ENCODE data around the gene XIRP2. TPM values are rescaled to one million over a fixed set of nuclear protein-coding genes. Genes with fewer than 3 reads are reported as not detected.

The XIRP2 gene
- total RNA-seq, 4 donors from 2014 or later: 266 to 3,644 (median 977) TPM

GRCh38 chr2:167187978-167188967 lies 300.0 kb downstream of the XIRP2 start:
- Histone ChIP-seq H3K4me3 (peak overlapping the region; percentile 34 to 57 (median 43)), H3K9me3 (no peaks in the 10 kb centered on the region), H3K36me3 (no peaks in the 10 kb centered on the region), H3K27me3 (no peaks in the 10 kb centered on the region), H3K4me1 (peaks cover 31 to 33% of the 10 kb centered on the region in 2 donors), H3K27ac (peak overlapping the region; percentile 81 to 88 (median 86))
- intact Hi-C loops (cut with DNase I; ENCODE audit: low total_unique reads) (loop anchor here (1.0 to 5.0 kb wide), 2 partner anchors 46 to 559 kb away; no protein-coding TSS in a partner anchor), in situ Hi-C loops (cut with MboI; ENCODE audit: low sequenced_read_pairs in 4 of 4) (loop anchor here in 1 of 4 donors (5.0 kb wide), 1 partner anchor 46 kb away; no protein-coding TSS in a partner anchor)
- no peak for DNase-seq
- peak; percentile 51 to 57 for ATAC-seq
- TF ChIP-seq CTCF (IDR thresholded peaks at IDR 0.05 in 4 of 5, conservative IDR thresholded peaks at IDR 0.05 in 1 of 5): no peak
- peak in 1 of 2 donors; percentile 8 for TF ChIP-seq POLR2A (IDR thresholded peaks at IDR 0.05)

DNA sequence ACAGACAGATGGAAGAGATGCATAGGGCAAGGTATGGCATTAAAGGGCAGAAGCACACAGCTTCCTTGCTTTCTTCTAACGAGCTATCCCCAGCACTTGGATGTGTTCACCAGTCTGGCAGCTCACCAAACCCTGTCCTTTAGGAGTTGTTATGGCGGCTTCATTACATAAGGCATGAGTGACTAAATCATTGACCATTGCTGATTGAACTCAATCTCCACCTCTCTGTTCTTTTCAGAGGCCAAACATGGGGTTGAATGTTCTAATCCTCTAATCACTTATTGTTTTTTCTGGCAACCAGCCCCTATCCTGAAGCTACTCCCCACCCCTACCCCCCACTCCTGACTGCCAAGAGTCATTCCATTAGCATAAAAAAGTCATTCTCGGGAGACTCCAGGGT lies 301.8 kb downstream of the XIRP2 start:
- intact Hi-C loops (cut with DNase I; ENCODE audit: low total_unique reads) (no loop called here), in situ Hi-C loops (cut with MboI; ENCODE audit: low sequenced_read_pairs in 4 of 4) (no loop called here)
- no peak for TF ChIP-seq CTCF (IDR thresholded peaks at IDR 0.05 in 4 of 5, conservative IDR thresholded peaks at IDR 0.05 in 1 of 5)
- no peak for TF ChIP-seq POLR2A (IDR thresholded peaks at IDR 0.05)
- H3K27me3 ChIP-seq: no peaks in the 10 kb centered on the region
- DNase-seq (peak; percentile 57 to 66), ATAC-seq (peak; percentile 44 to 53)
- H3K4me3 ChIP-seq: peak overlapping the region; percentile 34 to 57 (median 43)
- H3K4me1 ChIP-seq: peaks cover 43 to 46% of the 10 kb centered on the region in 2 donors
- H3K27ac ChIP-seq: peak overlapping the region; percentile 81 to 88 (median 86)
- no peaks in the 10 kb centered on the region for H3K36me3 ChIP-seq
- no peaks in the 10 kb centered on the region for H3K9me3 ChIP-seq

DNA sequence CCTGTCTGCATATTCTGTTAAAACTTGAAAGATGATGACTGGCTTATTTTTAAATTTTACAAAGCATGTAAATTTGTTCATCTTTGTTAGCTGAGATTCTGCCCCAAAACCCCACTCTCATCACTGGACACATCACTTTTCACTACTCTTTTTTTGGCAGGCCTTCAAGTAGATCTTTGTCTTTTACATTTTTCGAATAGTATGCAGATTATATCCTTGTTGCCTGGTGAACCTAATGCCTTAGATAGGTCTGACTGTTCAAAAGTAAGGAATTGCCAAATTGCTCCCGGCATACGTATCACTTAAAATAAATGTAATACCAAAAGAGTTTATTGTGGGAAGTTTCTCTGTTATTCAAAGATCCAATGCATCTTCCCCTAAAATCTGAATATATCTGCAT lies 303.3 kb downstream of the XIRP2 start:
- DNase-seq (no peak), ATAC-seq (no peak)
- Histone ChIP-seq H3K4me3 (peak overlapping the region; percentile 19 to 57 (median 34)), H3K4me1 (peaks cover 52 to 59% of the 10 kb centered on the region in 2 donors), H3K27ac (peak overlapping the region; percentile 81 to 88 (median 86)), H3K27me3 (no peaks in the 10 kb centered on the region), H3K9me3 (no peaks in the 10 kb centered on the region), H3K36me3 (no peaks in the 10 kb centered on the region)
- in situ Hi-C loops (cut with MboI; ENCODE audit: low sequenced_read_pairs in 4 of 4): no loop called here
- TF ChIP-seq POLR2A (IDR thresholded peaks at IDR 0.05): no peak
- no peak for TF ChIP-seq CTCF (IDR thresholded peaks at IDR 0.05 in 4 of 5, conservative IDR thresholded peaks at IDR 0.05 in 1 of 5)
- intact Hi-C loops (cut with DNase I; ENCODE audit: low total_unique reads): no loop called here

DNA sequence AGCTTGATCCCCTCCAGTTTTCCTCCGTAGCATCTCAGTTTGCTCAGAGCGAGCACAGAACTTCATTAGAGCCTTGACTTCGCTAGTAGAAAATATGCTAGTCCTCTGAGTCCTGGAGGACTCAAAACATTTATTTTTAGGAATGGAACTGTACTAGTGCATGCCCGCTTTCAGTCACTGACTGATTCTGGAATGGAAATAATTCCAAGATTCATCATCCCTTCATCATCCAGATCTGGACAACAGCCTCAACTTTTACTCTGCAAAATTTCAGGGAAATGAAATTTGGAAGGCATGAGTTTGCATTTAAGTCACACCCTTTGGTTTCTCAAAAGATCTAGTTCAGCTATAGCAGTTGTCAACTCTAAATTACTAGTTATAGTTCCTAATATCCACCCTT lies 304.6 kb downstream of the XIRP2 start:
- peak overlapping the region in 3 of 4 donors; percentile 8 to 57 (median 35) for H3K4me3 ChIP-seq
- no peaks in the 10 kb centered on the region for H3K27me3 ChIP-seq
- in situ Hi-C loops (cut with MboI; ENCODE audit: low sequenced_read_pairs in 4 of 4): no loop called here
- H3K27ac ChIP-seq: peak overlapping the region; percentile 81 to 88 (median 86)
- peaks cover 61 to 64% of the 10 kb centered on the region in 2 donors for H3K4me1 ChIP-seq
- no peaks in the 10 kb centered on the region for H3K36me3 ChIP-seq
- no peak for DNase-seq
- intact Hi-C loops (cut with DNase I; ENCODE audit: low total_unique reads): no loop called here
- no peaks in the 10 kb centered on the region for H3K9me3 ChIP-seq
- no peak for ATAC-seq
- TF ChIP-seq CTCF (IDR thresholded peaks at IDR 0.05 in 4 of 5, conservative IDR thresholded peaks at IDR 0.05 in 1 of 5) (no peak), POLR2A (IDR thresholded peaks at IDR 0.05) (no peak)
